Measurements from ENCODE around the gene PARP9.
"Not testable (repeated sequence)": the region's sequence is repeated elsewhere in the genome, so short reads cannot be mapped to it uniquely, and the experiment has no call there.

Gene PARP9

GRCh38 chr3:122576174-122576940 is 12.3 kb upstream of the PARP9 start:
- WGBS (ENCODE audit: insufficient coverage, insufficient read length): 100% methylated on average over 1 of the region's 8 CpGs
- Histone ChIP-seq H3K27ac (ENCODE audit: low read length) (no peak overlapping the region), H3K4me3 (ENCODE audit: low read length) (no peak overlapping the region), H3K9me3 (ENCODE audit: control insufficient read depth, insufficient read depth, low read length) (no peaks in the 10 kb centered on the region), H3K27me3 (ENCODE audit: control insufficient read depth, insufficient read depth, low read length) (no peaks in the 10 kb centered on the region), H3K36me3 (ENCODE audit: control insufficient read depth, insufficient read depth, low read length) (no peaks in the 10 kb centered on the region), H3K4me1 (ENCODE audit: control insufficient read depth, insufficient read depth, low read length) (no peaks in the 10 kb centered on the region; the same call in 1 of the 2 replicates)
- DNase-seq (ENCODE audit: low read depth, low spot score): no peak

DNA sequence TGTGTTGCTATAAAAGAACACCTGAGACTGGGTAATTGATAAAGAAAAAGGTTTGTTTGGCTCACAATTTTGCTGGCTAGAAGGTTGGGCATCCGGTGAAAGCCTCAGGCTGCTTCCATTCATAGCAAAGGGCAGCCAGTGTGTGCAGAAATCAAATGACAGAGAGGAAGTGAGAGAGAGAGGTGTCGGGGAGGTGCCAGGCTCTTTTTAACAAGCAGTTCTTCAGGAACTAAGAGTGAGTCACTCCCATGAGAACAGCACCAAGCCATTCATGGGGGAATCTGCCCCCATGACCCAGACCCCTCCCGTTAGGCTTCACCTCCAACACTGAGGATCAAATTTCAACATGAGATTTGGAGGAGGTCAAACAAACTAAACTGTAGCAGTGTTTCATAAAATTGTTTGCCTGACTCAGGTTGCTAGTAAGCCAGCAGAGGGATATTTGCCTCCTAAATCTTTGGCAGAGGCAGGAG is 8.9 kb upstream of the PARP9 start:
- Histone ChIP-seq H3K27me3 (ENCODE audit: control insufficient read depth, insufficient read depth, low read length) (no peaks in the 10 kb centered on the region), H3K4me3 (ENCODE audit: low read length) (no peak overlapping the region), H3K4me1 (ENCODE audit: control insufficient read depth, insufficient read depth, low read length) (no peaks in the 10 kb centered on the region; the same call in 1 of the 2 replicates), H3K9me3 (ENCODE audit: control insufficient read depth, insufficient read depth, low read length) (no peaks in the 10 kb centered on the region), H3K27ac (ENCODE audit: low read length) (no peak overlapping the region), H3K36me3 (ENCODE audit: control insufficient read depth, insufficient read depth, low read length) (no peaks in the 10 kb centered on the region)
- DNase-seq (ENCODE audit: low read depth, low spot score): no peak
- no CpG with 5 or more reads among the region's 3 CpGs for WGBS (ENCODE audit: insufficient coverage, insufficient read length)

- no CpG with 5 or more reads among the region's 3 CpGs for WGBS (ENCODE audit: insufficient coverage, insufficient read length)
These were observed 4.7 kb upstream of the PARP9 start for GRCh38 chr3:122568755-122569154.

GRCh38 chr3:122568131-122568530 is 4.0 kb upstream of the PARP9 start:
- no CpG with 5 or more reads among the region's 7 CpGs for WGBS (ENCODE audit: insufficient coverage, insufficient read length)
- not testable (repeated sequence) for H3K4me1 ChIP-seq (ENCODE audit: control insufficient read depth, insufficient read depth, low read length); H3K9me3 ChIP-seq (ENCODE audit: control insufficient read depth, insufficient read depth, low read length); DNase-seq (ENCODE audit: low read depth, low spot score); H3K4me3 ChIP-seq (ENCODE audit: low read length); H3K27me3 ChIP-seq (ENCODE audit: control insufficient read depth, insufficient read depth, low read length); H3K36me3 ChIP-seq (ENCODE audit: control insufficient read depth, insufficient read depth, low read length); H3K27ac ChIP-seq (ENCODE audit: low read length)

More at GRCh38 chr3:122568755-122569154, 4.7 kb upstream of the PARP9 start:
- Histone ChIP-seq H3K9me3 (ENCODE audit: control insufficient read depth, insufficient read depth, low read length) (no peaks in the 10 kb centered on the region), H3K4me1 (ENCODE audit: control insufficient read depth, insufficient read depth, low read length) (no peaks in the 10 kb centered on the region; the same call in 1 of the 2 replicates), H3K27me3 (ENCODE audit: control insufficient read depth, insufficient read depth, low read length) (no peaks in the 10 kb centered on the region), H3K36me3 (ENCODE audit: control insufficient read depth, insufficient read depth, low read length) (no peaks in the 10 kb centered on the region), H3K4me3 (ENCODE audit: low read length) (no peak overlapping the region), H3K27ac (ENCODE audit: low read length) (no peak overlapping the region)
- no peak for DNase-seq (ENCODE audit: low read depth, low spot score)

- no peaks in the 10 kb centered on the region for H3K27me3 ChIP-seq (ENCODE audit: control insufficient read depth, insufficient read depth, low read length)
- no peak overlapping the region for H3K27ac ChIP-seq (ENCODE audit: low read length)
- DNase-seq (ENCODE audit: low read depth, low spot score): no peak
- H3K36me3 ChIP-seq (ENCODE audit: control insufficient read depth, insufficient read depth, low read length): no peaks in the 10 kb centered on the region
- no peaks in the 10 kb centered on the region; the same call in 1 of the 2 replicates for H3K4me1 ChIP-seq (ENCODE audit: control insufficient read depth, insufficient read depth, low read length)
- H3K9me3 ChIP-seq (ENCODE audit: control insufficient read depth, insufficient read depth, low read length): no peaks in the 10 kb centered on the region
- no peak overlapping the region for H3K4me3 ChIP-seq (ENCODE audit: low read length)
- WGBS (ENCODE audit: insufficient coverage, insufficient read length): no CpG with 5 or more reads among the region's 5 CpGs
These were observed 429 bp downstream of the PARP9 start for GRCh38 chr3:122563717-122564025.

- Histone ChIP-seq H3K9me3 (ENCODE audit: control insufficient read depth, insufficient read depth, low read length) (no peaks in the 10 kb centered on the region), H3K4me3 (ENCODE audit: low read length) (no peak overlapping the region), H3K36me3 (ENCODE audit: control insufficient read depth, insufficient read depth, low read length) (no peaks in the 10 kb centered on the region), H3K4me1 (ENCODE audit: control insufficient read depth, insufficient read depth, low read length) (no peaks in the 10 kb centered on the region; the same call in 1 of the 2 replicates), H3K27ac (ENCODE audit: low read length) (no peak overlapping the region), H3K27me3 (ENCODE audit: control insufficient read depth, insufficient read depth, low read length) (no peaks in the 10 kb centered on the region)
- WGBS (ENCODE audit: insufficient coverage, insufficient read length): no CpG with 5 or more reads among the region's 5 CpGs
- no peak for DNase-seq (ENCODE audit: low read depth, low spot score)
These were observed 980 bp downstream of the PARP9 start for GRCh38 chr3:122562923-122563716.

GRCh38 chr3:122560680-122561079 is 3.4 kb downstream of the PARP9 start:
- H3K4me1 ChIP-seq (ENCODE audit: control insufficient read depth, insufficient read depth, low read length): no peaks in the 10 kb centered on the region; the same call in 1 of the 2 replicates
- no peaks in the 10 kb centered on the region for H3K27me3 ChIP-seq (ENCODE audit: control insufficient read depth, insufficient read depth, low read length)
- H3K9me3 ChIP-seq (ENCODE audit: control insufficient read depth, insufficient read depth, low read length): no peaks in the 10 kb centered on the region
- WGBS (ENCODE audit: insufficient coverage, insufficient read length): no CpG with 5 or more reads among the region's 1 CpG
- H3K27ac ChIP-seq (ENCODE audit: low read length): no peak overlapping the region
- DNase-seq (ENCODE audit: low read depth, low spot score): no peak
- H3K4me3 ChIP-seq (ENCODE audit: low read length): no peak overlapping the region
- H3K36me3 ChIP-seq (ENCODE audit: control insufficient read depth, insufficient read depth, low read length): no peaks in the 10 kb centered on the region

DNA sequence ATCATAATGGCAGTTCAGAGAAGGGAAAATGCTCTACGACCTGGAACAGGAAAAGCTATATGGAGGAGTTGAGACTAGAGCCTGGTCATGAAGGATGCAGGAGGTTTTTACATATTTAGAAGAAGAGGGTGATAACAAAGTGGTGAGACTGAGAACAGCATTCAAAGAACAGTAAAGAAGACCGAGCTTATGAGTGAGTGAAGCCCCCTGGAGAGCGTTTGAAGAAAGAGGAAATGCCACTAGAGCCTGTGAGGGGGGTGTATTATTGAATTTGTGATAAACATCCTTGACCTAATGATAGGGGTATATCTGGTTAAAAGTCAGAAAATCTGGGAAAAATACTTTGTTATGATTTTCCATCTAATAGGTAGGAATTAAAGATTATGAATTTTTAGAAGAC is 4.2 kb downstream of the PARP9 start:
- WGBS (ENCODE audit: insufficient coverage, insufficient read length): no CpG with 5 or more reads among the region's 3 CpGs
- Histone ChIP-seq H3K27ac (ENCODE audit: low read length) (no peak overlapping the region), H3K4me3 (ENCODE audit: low read length) (no peak overlapping the region), H3K36me3 (ENCODE audit: control insufficient read depth, insufficient read depth, low read length) (no peaks in the 10 kb centered on the region), H3K27me3 (ENCODE audit: control insufficient read depth, insufficient read depth, low read length) (no peaks in the 10 kb centered on the region), H3K9me3 (ENCODE audit: control insufficient read depth, insufficient read depth, low read length) (no peaks in the 10 kb centered on the region), H3K4me1 (ENCODE audit: control insufficient read depth, insufficient read depth, low read length) (no peaks in the 10 kb centered on the region; the same call in 1 of the 2 replicates)
- no peak for DNase-seq (ENCODE audit: low read depth, low spot score)

- no CpG with 5 or more reads among the region's 6 CpGs for WGBS (ENCODE audit: insufficient coverage, insufficient read length)
- Histone ChIP-seq H3K9me3 (ENCODE audit: control insufficient read depth, insufficient read depth, low read length) (no peaks in the 10 kb centered on the region), H3K4me1 (ENCODE audit: control insufficient read depth, insufficient read depth, low read length) (no peaks in the 10 kb centered on the region; the same call in 1 of the 2 replicates), H3K27me3 (ENCODE audit: control insufficient read depth, insufficient read depth, low read length) (no peaks in the 10 kb centered on the region), H3K4me3 (ENCODE audit: low read length) (no peak overlapping the region), H3K27ac (ENCODE audit: low read length) (no peak overlapping the region), H3K36me3 (ENCODE audit: control insufficient read depth, insufficient read depth, low read length) (no peaks in the 10 kb centered on the region)
- DNase-seq (ENCODE audit: low read depth, low spot score): no peak
These were observed 5.5 kb downstream of the PARP9 start for GRCh38 chr3:122558605-122559004.

- Histone ChIP-seq H3K4me1 (ENCODE audit: control insufficient read depth, insufficient read depth, low read length) (no peaks in the 10 kb centered on the region), H3K27ac (ENCODE audit: low read length) (no peak overlapping the region), H3K4me3 (ENCODE audit: low read length) (no peak overlapping the region), H3K36me3 (ENCODE audit: control insufficient read depth, insufficient read depth, low read length) (no peaks in the 10 kb centered on the region), H3K9me3 (ENCODE audit: control insufficient read depth, insufficient read depth, low read length) (no peaks in the 10 kb centered on the region), H3K27me3 (ENCODE audit: control insufficient read depth, insufficient read depth, low read length) (no peaks in the 10 kb centered on the region)
- WGBS (ENCODE audit: insufficient coverage, insufficient read length): no CpG with 5 or more reads among the region's 5 CpGs
- DNase-seq (ENCODE audit: low read depth, low spot score): no peak
These were observed 6.7 kb downstream of the PARP9 start for GRCh38 chr3:122557356-122557755.
